NT2/D1 (cell line): ENCODE results near the gene SMCO4.

ENCODE experiments used
- DNase-seq: peaks from one replicate; pipeline ENCODE4 v3.0.0-alpha.2; 2011; ENCODE audit warnings: low read depth, low spot score
- H3K27me3 ChIP-seq: 2 replicates; pipeline ENCODE4 v1.6.0; 2011; ENCODE audit warnings: mild to moderate bottlenecking; ENCODE audit not compliant: insufficient read length, insufficient read depth
- H3K36me3 ChIP-seq: 2 replicates; pipeline ENCODE4 v1.6.1; 2011; ENCODE audit warnings: mild to moderate bottlenecking, low read length, mixed read lengths; ENCODE audit not compliant: insufficient read depth, insufficient read length
- H3K4me1 ChIP-seq: 2 replicates; pipeline ENCODE4 v1.5.1; 2011; ENCODE audit not compliant: insufficient read depth, insufficient read length
- H3K4me3 ChIP-seq: 2 replicates; pipeline ENCODE4 v1.5.1; 2011; ENCODE audit warnings: low read depth; ENCODE audit not compliant: insufficient read length
- H3K9ac ChIP-seq: 2 replicates; pipeline ENCODE4 v1.6.0; 2011; ENCODE audit warnings: low read depth; ENCODE audit not compliant: insufficient read length
- H3K9me3 ChIP-seq: 2 replicates; pipeline ENCODE4 v1.5.1; 2011; ENCODE audit warnings: mild to moderate bottlenecking, low read length; ENCODE audit not compliant: insufficient read depth
- SUZ12 ChIP-seq: IDR thresholded peaks from 2 replicates; pipeline ENCODE4 v1.6.1; 2011; ENCODE audit not compliant: insufficient read length, insufficient read depth; ENCODE audit errors: extremely low read depth
- YY1 ChIP-seq: IDR thresholded peaks from 2 replicates; pipeline ENCODE4 v1.6.1; 2011; ENCODE audit not compliant: insufficient read length, insufficient read depth
- ZNF274 ChIP-seq: IDR thresholded peaks from 2 replicates; pipeline ENCODE4 v1.6.1; 2011; ENCODE audit warnings: mild to moderate bottlenecking, low read depth, low read length

SMCO4 gene

DNA sequence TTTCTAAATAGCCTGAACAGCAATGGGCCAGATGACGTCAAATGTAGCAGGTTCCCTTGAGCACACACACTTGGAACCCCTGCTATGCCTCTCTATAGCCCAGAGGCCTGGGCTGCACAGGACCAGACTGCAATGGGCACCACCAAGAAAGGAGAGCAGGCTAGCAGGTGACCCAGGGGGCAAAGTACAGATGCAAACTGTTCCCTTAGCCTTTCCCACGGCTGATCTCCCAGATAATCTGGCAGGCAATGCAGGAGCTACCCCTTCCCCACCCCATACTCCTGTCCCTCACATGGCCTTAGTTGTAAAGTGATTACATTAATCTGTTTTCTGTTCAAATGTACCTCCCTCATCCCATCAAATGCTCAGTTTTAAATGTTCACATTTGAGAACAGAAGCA lies 41.3 kb downstream of the SMCO4 start:
- H3K4me3 ChIP-seq = no peak overlapping the region
- peaks cover 2% of the 10 kb centered on the region for H3K4me1 ChIP-seq
- no peaks in the 10 kb centered on the region; the same call in 1 of the 2 replicates for H3K9me3 ChIP-seq
- TF ChIP-seq YY1 (no peak), ZNF274 (no peak), SUZ12 (no peak)
- DNase-seq = no peak
- H3K9ac ChIP-seq = no peak overlapping the region
- peaks cover 21% of the 10 kb centered on the region for H3K36me3 ChIP-seq
- no peaks in the 10 kb centered on the region for H3K27me3 ChIP-seq

GRCh38 chr11:93500759-93501158 lies 42.4 kb downstream of the SMCO4 start:
- TF ChIP-seq YY1 = no peak
- TF ChIP-seq ZNF274 = no peak
- no peak for TF ChIP-seq SUZ12
- no peak for DNase-seq

DNA sequence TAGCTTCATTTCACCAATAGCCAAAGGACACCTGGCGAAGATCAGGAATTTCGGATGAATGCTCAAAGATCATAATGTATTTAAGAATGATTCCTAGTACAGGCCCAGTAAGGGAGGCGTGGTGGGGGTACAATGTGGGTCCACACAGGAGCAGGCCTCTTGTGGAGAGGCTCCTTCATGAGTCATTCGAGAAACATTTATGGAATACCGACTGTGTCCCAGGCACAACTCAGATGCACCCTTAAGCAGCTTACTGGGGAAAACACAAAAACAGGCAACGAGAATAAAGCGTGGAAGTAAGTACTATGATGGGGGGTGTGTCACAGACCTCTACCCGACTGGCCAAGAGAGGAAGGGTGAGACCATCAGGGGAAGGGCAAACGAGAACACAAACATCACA lies 44.5 kb downstream of the SMCO4 start:
- Histone ChIP-seq H3K36me3 (peaks cover 25% of the 10 kb centered on the region), H3K27me3 (no peaks in the 10 kb centered on the region), H3K9me3 (no peaks in the 10 kb centered on the region; the same call in 1 of the 2 replicates), H3K4me1 (peaks cover 2% of the 10 kb centered on the region), H3K4me3 (no peak overlapping the region), H3K9ac (no peak overlapping the region)
- no peak for DNase-seq
- TF ChIP-seq SUZ12 (no peak), ZNF274 (no peak), YY1 (no peak)

More at GRCh38 chr11:93500759-93501158, 42.4 kb downstream of the SMCO4 start:
- Histone ChIP-seq H3K4me1 (peaks cover 2% of the 10 kb centered on the region), H3K36me3 (peaks cover 25% of the 10 kb centered on the region), H3K9me3 (no peaks in the 10 kb centered on the region; the same call in 1 of the 2 replicates), H3K4me3 (no peak overlapping the region), H3K27me3 (no peaks in the 10 kb centered on the region), H3K9ac (no peak overlapping the region)

DNA sequence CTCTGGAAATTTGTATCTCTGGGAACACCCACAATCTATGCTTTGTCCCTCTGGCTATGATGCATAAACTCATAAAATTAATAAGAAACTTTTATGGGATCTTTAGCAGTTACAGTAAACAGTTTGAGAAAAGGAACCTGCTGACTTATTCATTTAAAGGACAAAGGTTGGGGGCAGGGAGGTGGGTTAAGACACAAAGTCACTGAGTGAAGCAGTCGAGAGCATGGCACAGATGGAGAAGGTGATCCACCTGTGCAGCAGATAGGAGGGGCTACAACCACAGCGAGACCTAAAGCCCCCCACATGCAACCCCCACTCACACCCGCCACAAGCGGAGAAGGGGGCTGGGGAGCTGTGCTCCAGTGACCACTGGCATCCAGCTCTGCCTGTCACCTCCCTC lies 45.0 kb downstream of the SMCO4 start:
- Histone ChIP-seq H3K9me3 (no peaks in the 10 kb centered on the region), H3K27me3 (no peaks in the 10 kb centered on the region), H3K4me3 (no peak overlapping the region), H3K36me3 (peaks cover 22% of the 10 kb centered on the region), H3K9ac (no peak overlapping the region), H3K4me1 (peaks cover 2% of the 10 kb centered on the region)
- TF ChIP-seq ZNF274 (no peak), SUZ12 (no peak), YY1 (no peak)
- no peak for DNase-seq

DNA sequence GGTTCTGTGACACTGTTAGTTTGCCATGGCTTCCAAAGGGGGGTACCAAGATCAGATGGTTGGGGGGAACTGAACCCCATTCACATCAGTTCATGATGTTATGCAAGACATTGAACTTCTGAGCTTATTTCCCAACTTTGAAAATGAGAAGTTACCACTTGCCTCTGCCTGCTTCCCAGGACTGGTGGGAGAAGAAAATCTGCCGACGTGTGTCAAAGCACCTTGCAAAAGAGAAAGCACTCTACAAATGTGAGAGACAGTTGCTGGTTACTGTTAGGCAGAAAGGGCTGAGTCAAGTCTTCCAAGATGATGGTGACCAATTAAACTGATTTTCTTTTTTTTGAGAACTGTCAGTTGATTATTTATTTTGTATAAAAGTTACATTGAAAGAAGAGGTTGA lies 45.6 kb downstream of the SMCO4 start:
- H3K36me3 ChIP-seq = peaks cover 23% of the 10 kb centered on the region
- H3K27me3 ChIP-seq = no peaks in the 10 kb centered on the region
- H3K9me3 ChIP-seq = no peaks in the 10 kb centered on the region
- no peak overlapping the region for H3K9ac ChIP-seq
- H3K4me3 ChIP-seq = no peak overlapping the region
- TF ChIP-seq ZNF274 = no peak
- TF ChIP-seq YY1 = no peak
- no peak for TF ChIP-seq SUZ12
- DNase-seq = no peak
- H3K4me1 ChIP-seq = peaks cover 2% of the 10 kb centered on the region

- no peak for TF ChIP-seq YY1
- no peak for TF ChIP-seq ZNF274
- TF ChIP-seq SUZ12 = no peak
- H3K9ac ChIP-seq = no peak overlapping the region
- no peak overlapping the region for H3K4me3 ChIP-seq
- no peaks in the 10 kb centered on the region for H3K9me3 ChIP-seq
- H3K36me3 ChIP-seq = peaks cover 23% of the 10 kb centered on the region
- H3K27me3 ChIP-seq = no peaks in the 10 kb centered on the region
- H3K4me1 ChIP-seq = peaks cover 3% of the 10 kb centered on the region
- DNase-seq = no peak
These were observed 48.8 kb downstream of the SMCO4 start for GRCh38 chr11:93494357-93494756.

GRCh38 chr11:93493252-93493897 lies 49.8 kb downstream of the SMCO4 start:
- no peaks in the 10 kb centered on the region for H3K9me3 ChIP-seq
- H3K4me3 ChIP-seq = no peak overlapping the region
- no peak overlapping the region for H3K9ac ChIP-seq
- H3K36me3 ChIP-seq = peaks cover 29% of the 10 kb centered on the region
- no peaks in the 10 kb centered on the region for H3K27me3 ChIP-seq
- peaks cover 2% of the 10 kb centered on the region for H3K4me1 ChIP-seq
- TF ChIP-seq ZNF274 = no peak
- TF ChIP-seq YY1 = no peak
- TF ChIP-seq SUZ12 = no peak
- DNase-seq = no peak
